Ectodermal cell (in vitro differentiated cells): ENCODE results near the gene C1QA.
"Not testable (repeated sequence)": the region's sequence is repeated elsewhere in the genome, so short reads cannot be mapped to it uniquely, and the experiment has no call there.

Experiments used
- H3K27ac ChIP-seq: 2 replicates; pipeline ENCODE4 v1.7.0; 2013; ENCODE audit warnings: mild to moderate bottlenecking, low read depth, low read length; ENCODE audit not compliant: insufficient read depth, poor library complexity, severe bottlenecking
- H3K27me3 ChIP-seq: 2 replicates; pipeline ENCODE4 v1.7.0; 2013; ENCODE audit warnings: mild to moderate bottlenecking, low read length; ENCODE audit not compliant: insufficient read depth, control insufficient read depth, poor library complexity, severe bottlenecking
- H3K36me3 ChIP-seq: one replicate; pipeline ENCODE4 v1.7.0; 2013; ENCODE audit warnings: low read length; ENCODE audit not compliant: control insufficient read depth, insufficient read depth
- H3K4me1 ChIP-seq: one replicate; pipeline ENCODE4 v1.7.0; 2013; ENCODE audit warnings: low read length; ENCODE audit not compliant: control insufficient read depth, insufficient read depth
- H3K4me3 ChIP-seq: 2 replicates; pipeline ENCODE4 v1.7.0; 2013; ENCODE audit warnings: low read depth, low read length, control low read depth; ENCODE audit not compliant: insufficient read depth
- H3K9me3 ChIP-seq: 2 replicates; pipeline ENCODE4 v1.7.0; 2013; ENCODE audit warnings: mild to moderate bottlenecking, low read length, moderate library complexity; ENCODE audit not compliant: control insufficient read depth
- WGBS, 2 experiments: methylation state at CpG; one replicate each; pipeline ENCODE4 v1.1.7; 2013; ENCODE audit warnings: missing lambda C conversion rate in 2 of 2; 5-methylcytosine and 5-hydroxymethylcytosine counted together

C1QA gene

DNA sequence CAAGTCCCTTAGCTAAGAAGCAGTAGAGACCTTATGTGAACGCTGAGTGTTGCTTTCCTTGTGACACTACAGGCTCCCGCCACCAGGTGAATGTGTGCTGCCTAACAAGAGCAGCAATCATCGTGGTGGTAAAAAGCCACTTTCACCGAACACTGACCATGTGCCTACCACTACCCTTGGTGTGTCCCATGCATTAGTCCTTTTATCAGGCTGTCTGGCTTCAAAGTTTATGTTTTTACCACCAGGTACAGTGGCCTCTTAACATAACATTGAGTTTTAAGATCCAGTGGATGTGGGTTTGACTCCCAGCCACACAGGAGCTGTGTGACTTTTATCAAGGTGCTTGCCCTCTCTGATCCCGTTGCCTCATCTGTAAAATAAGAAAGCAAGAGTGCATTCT lies 18.3 kb downstream of the C1QA start:
- Histone ChIP-seq H3K27ac (no peak overlapping the region), H3K9me3 (no peaks in the 10 kb centered on the region), H3K27me3 (no peaks in the 10 kb centered on the region), H3K36me3 (no peaks in the 10 kb centered on the region), H3K4me3 (no peak overlapping the region), H3K4me1 (no peaks in the 10 kb centered on the region)
- WGBS, 2 experiments = 65 to 76% methylated on average over 5 of the region's 5 CpGs

DNA sequence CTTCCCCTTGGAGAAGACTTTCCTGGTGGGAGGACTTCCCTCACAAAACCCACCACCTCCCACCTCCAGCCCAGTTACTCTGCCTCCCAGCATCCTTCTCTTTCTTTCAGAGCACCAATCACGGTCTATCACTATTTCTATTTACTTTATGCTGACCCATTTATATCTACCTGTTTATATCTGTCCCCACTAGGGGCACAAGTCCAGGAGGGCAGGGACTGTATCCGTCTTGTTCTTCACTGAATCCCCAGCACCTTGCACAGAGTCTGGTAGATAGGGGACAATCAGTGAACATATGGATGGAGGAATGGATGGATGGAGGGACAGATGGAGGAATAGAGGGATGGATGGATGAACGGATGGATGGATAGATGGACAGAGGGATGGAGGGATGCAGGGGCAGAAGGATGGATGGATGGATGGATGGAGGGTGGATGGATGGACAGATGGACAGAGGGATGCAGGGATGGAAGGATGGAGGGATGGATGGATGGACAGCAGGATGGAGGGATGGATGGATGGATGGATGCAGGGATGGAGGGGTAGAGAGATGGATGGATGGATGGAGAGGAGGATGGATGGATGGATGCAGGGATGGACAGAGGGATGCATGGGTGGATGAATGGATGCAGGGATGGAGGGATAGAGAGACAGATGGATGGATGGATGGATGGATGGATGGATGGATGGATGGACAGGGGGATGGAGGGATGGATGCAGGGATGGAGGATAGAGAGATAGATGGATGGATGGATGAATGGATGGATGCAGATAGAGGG lies 22.1 kb downstream of the C1QA start:
- Histone ChIP-seq H3K27ac (no peak overlapping the region), H3K4me1 (no peaks in the 10 kb centered on the region), H3K4me3 (no peak overlapping the region), H3K27me3 (no peaks in the 10 kb centered on the region), H3K36me3 (no peaks in the 10 kb centered on the region), H3K9me3 (no peaks in the 10 kb centered on the region)
- 78 to 82% methylated on average over 3 of the region's 3 CpGs for WGBS, 2 experiments

DNA sequence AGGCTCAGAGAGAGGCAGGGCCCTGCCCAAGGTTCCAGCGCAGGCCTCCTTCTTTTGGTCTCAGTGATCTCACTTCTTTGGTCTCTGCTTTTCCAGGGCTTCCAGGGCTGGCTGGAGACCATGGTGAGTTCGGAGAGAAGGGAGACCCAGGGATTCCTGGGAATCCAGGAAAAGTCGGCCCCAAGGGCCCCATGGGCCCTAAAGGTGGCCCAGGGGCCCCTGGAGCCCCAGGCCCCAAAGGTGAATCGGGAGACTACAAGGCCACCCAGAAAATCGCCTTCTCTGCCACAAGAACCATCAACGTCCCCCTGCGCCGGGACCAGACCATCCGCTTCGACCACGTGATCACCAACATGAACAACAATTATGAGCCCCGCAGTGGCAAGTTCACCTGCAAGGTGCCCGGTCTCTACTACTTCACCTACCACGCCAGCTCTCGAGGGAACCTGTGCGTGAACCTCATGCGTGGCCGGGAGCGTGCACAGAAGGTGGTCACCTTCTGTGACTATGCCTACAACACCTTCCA lies 24.4 kb downstream of the C1QA start:
- H3K4me3 ChIP-seq = no peak overlapping the region
- no peaks in the 10 kb centered on the region for H3K9me3 ChIP-seq
- H3K27ac ChIP-seq = no peak overlapping the region
- WGBS, 2 experiments = 93 to 94% methylated on average over 19 of the region's 19 CpGs
- no peaks in the 10 kb centered on the region for H3K4me1 ChIP-seq
- H3K36me3 ChIP-seq = no peaks in the 10 kb centered on the region
- no peaks in the 10 kb centered on the region for H3K27me3 ChIP-seq

DNA sequence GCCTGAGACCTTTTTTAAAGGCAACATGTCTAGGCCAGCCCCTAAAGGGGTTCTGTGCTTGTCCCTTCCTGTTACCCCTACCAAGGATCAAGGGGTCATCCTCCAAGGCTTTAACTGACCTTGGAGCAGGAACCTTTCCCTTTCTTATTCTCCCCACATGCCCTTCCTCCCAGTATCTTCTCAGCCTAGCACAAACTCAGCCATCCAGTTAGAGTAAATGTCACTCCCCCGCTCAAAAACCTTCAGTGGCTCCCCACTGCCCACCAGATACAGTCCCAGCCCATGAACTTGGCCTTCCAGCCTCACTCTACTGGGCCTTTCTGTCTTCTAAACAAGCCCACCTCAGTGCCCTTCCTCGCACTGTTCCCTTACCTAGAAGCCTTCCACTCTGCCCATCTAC lies 25.5 kb downstream of the C1QA start:
- Histone ChIP-seq H3K9me3 (no peaks in the 10 kb centered on the region), H3K4me1 (no peaks in the 10 kb centered on the region), H3K36me3 (no peaks in the 10 kb centered on the region), H3K27me3 (no peaks in the 10 kb centered on the region), H3K4me3 (no peak overlapping the region), H3K27ac (no peak overlapping the region)
- WGBS, 2 experiments = 92 to 94% methylated on average over 2 of the region's 2 CpGs

DNA sequence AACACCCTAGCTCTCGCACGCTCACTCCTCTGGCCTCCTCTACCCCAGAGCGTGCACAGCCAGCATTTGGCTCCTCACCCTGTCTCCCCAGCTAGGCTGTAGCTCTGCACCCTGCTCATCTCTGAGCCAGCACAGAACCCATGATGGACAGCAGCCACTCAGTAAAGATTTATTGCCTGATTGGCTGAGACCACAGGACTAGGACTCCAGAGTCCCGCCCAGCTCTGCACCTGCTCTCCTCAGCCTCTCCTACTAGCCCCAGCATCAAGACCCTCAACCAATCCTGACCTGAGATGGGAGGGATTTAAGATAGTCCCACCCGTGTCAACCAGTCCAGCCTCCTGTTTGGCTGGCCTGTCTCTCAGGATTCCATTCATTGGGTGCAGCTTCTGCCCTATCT lies 25.9 kb downstream of the C1QA start:
- H3K36me3 ChIP-seq = no peaks in the 10 kb centered on the region
- no peaks in the 10 kb centered on the region for H3K4me1 ChIP-seq
- H3K27ac ChIP-seq = no peak overlapping the region
- H3K27me3 ChIP-seq = no peaks in the 10 kb centered on the region
- H3K9me3 ChIP-seq = no peaks in the 10 kb centered on the region
- H3K4me3 ChIP-seq = no peak overlapping the region
- WGBS, 2 experiments = 84 to 86% methylated on average over 5 of the region's 5 CpGs

DNA sequence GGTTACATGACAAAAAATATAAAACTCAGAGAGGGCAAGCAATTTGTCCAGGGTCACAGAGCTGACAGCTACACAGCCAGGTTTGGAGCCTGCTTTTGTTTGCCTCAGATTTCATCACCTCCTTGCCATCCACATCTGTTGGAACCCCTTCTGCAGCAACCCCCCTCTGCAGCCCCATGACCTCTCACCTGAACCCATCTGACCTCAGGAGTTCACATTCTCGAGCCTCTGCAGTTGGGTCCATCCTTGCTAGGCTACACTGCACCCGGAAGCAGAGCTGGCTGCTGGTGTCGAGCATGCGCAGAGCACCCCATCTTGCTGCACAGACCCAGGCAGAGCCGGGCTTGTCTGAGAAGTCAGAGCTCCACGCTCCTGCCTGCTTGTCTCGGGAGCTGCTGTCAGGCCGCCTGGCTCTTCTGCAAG lies 26.6 kb downstream of the C1QA start:
- Histone ChIP-seq H3K4me1 (no peaks in the 10 kb centered on the region), H3K27me3 (no peaks in the 10 kb centered on the region), H3K4me3 (no peak overlapping the region), H3K27ac (no peak overlapping the region), H3K36me3 (no peaks in the 10 kb centered on the region), H3K9me3 (no peaks in the 10 kb centered on the region)
- WGBS, 2 experiments = 91 to 93% methylated on average over 8 of the region's 8 CpGs

DNA sequence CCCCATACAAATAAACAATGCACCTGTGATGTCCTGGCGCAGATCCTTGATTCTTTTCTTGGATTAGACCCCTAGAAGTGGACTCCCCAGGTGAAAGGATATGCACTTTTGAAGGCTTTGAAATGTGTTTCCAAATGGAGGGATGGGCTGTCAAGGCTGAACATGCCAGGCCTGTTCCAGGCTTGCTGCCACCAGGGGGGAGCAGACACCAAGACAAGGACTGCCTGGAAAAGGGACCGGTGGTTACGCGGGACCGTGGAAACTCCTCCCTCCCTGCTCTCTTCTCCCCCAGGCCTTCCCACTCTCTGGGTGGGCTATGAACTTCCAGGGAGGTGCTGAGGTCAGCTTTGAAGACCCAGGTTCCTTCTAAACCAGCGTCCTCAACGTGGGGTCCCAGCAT lies 29.3 kb downstream of the C1QA start:
- no peak overlapping the region for H3K27ac ChIP-seq
- no peaks in the 10 kb centered on the region for H3K36me3 ChIP-seq
- H3K9me3 ChIP-seq = no peaks in the 10 kb centered on the region
- WGBS, 2 experiments = 41 to 43% methylated on average over 7 of the region's 7 CpGs
- H3K4me1 ChIP-seq = no peaks in the 10 kb centered on the region
- H3K4me3 ChIP-seq = no peak overlapping the region
- H3K27me3 ChIP-seq = no peaks in the 10 kb centered on the region

DNA sequence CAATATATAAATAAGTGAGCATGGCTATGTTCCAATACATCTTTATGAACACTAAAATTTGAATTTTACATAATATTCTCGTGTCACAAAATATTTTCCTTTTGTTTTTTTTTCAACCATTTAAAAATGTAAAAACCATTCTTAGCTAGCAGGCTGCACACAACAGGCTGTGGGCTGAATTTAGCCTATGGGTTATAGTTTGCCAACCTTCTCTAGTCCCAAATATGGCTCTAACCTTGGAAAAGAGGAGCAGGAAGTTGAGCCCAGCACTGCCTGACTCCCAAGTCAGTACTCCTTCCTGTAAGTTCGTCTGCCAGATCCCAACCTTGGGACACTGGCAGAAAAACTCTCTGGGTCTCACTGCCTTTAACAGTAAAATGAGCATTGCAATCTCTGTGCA lies 30.0 kb downstream of the C1QA start:
- Histone ChIP-seq H3K9me3 (no peaks in the 10 kb centered on the region), H3K4me1 (no peaks in the 10 kb centered on the region), H3K36me3 (no peaks in the 10 kb centered on the region), H3K27ac (no peak overlapping the region), H3K4me3 (no peak overlapping the region), H3K27me3 (no peaks in the 10 kb centered on the region)
- 82 to 100% methylated on average over 1 to 2 of the region's 2 CpGs for WGBS, 2 experiments

DNA sequence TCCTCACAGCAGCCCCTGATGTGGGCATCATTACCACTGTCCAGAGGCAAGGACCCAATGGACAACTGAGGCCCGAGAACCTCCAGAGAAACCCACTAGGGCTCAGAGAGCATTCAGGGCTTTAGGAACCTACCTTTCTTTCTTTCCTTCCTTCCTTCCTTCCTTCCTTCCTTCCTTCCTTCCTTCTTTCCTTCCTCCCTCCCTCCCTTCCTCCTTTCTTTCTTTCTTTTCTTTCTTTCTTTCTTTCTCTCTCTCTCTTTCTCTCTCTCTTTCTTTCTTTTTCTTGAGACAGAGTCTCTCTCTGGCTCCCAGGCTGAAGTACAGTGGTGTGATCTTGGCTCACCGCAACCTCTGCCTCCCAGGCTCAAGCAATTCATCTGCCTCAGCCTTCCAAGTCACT lies 32.4 kb downstream of the C1QA start:
- H3K9me3 ChIP-seq, H3K27ac ChIP-seq, H3K4me3 ChIP-seq, H3K27me3 ChIP-seq, H3K36me3 ChIP-seq: not testable (repeated sequence)
- peaks cover 11% of the 10 kb centered on the region for H3K4me1 ChIP-seq
- WGBS, 2 experiments = 91 to 92% methylated on average over 2 of the region's 2 CpGs

DNA sequence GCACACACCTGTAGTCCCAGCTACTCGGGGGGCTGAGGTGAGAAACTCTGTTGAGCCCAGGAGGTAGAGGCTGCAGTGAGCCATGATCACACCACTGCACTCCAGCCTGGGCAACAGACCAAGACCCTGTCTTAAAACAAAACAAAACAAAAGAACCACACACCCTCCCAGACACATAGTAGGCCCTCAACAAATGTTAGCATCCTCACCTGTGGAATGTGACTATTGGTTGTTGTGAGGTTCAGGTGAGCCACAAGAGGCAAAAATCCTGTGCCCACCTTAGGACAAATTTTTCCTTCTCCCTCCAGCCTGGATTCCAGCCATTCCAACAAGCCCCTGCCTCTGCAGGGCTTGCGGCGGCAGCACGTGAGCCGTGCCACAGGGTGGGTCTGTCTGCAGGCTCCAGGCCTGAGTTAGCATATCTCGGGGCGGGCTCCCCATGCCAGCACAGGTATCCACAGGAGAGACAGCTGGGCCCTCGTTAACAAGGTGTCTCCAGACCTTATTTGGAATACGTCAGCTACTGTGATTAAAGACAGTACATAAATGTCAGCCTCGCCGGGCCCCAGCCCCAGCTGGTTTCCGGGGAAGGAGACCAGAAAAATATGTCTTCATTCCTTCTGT lies 34.0 kb downstream of the C1QA start:
- Histone ChIP-seq H3K36me3 (no peaks in the 10 kb centered on the region), H3K27me3 (no peaks in the 10 kb centered on the region), H3K27ac (no peak overlapping the region), H3K4me3 (no peak overlapping the region), H3K4me1 (peaks cover 11% of the 10 kb centered on the region), H3K9me3 (no peaks in the 10 kb centered on the region)
- 83 to 85% methylated on average over 12 of the region's 12 CpGs for WGBS, 2 experiments
